ENCODE measurements around the gene INPP5K. TPM values are rescaled to one million over a fixed set of nuclear protein-coding genes. Genes with fewer than 3 reads are reported as not detected.
A peak's percentile ranks its signal among the peaks of the same experiment; 100 is the strongest.
"Not testable (repeated sequence)": the region's sequence is repeated elsewhere in the genome, so short reads cannot be mapped to it uniquely, and the experiment has no call there.

INPP5K gene
- polyA plus RNA-seq, 3 donors: 21.9 to 88.5 (median 41.5) TPM

GRCh38 chr17:1512351-1512750, 4.1 kb downstream of the INPP5K start:
- WGBS, 3 donors: 78 to 88% (median 86%) methylated on average over 2 of the region's 2 CpGs
- peak overlapping the region; percentile 39 for H3K27ac ChIP-seq (ENCODE audit: low read depth, low read length)

- peak overlapping the region; percentile 55 for H3K27ac ChIP-seq (ENCODE audit: low read depth, low read length)
- WGBS, 3 donors: 25 to 58% (median 45%) methylated on average over 7 of the region's 7 CpGs
Measured at GRCh38 chr17:1511756-1512321, 4.6 kb downstream of the INPP5K start.

- peak overlapping the region; percentile 55 for H3K27ac ChIP-seq (ENCODE audit: low read depth, low read length)
- 26 to 69% (median 31%) methylated on average over 11 of the region's 11 CpGs for WGBS, 3 donors
Measured at GRCh38 chr17:1511290-1511689, 5.1 kb downstream of the INPP5K start.

DNA sequence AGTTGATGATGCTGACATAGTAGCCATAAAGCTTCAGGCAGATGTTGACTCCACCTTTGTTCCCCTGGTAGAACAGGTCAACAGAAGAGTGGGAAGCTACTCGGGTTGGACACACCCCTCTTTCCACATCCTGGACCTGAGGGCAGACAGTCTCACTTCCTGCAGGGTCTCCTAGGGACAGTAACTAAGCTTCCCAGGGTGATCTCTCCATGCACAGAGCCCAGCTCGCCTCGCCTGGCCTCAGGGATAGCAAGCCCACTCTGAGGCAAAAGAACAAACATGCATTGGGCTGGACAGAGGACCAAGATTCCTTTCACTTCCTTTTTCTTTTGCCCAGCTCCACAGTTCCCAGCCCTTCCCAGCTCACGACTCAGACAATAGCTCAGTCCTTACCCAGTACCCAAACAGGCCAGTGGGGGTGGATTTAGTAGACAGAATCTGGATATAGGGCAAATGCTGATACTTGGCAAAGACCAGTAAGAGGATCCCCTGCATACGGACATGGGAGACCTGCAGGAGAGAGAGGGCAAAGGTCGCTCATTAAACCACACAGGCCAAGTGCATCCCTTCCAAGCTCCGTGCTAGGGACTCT, 7.0 kb downstream of the INPP5K start:
- WGBS, 3 donors: 58 to 73% (median 66%) methylated on average over 7 of the region's 7 CpGs
- no peak overlapping the region for H3K27ac ChIP-seq (ENCODE audit: low read depth, low read length)

DNA sequence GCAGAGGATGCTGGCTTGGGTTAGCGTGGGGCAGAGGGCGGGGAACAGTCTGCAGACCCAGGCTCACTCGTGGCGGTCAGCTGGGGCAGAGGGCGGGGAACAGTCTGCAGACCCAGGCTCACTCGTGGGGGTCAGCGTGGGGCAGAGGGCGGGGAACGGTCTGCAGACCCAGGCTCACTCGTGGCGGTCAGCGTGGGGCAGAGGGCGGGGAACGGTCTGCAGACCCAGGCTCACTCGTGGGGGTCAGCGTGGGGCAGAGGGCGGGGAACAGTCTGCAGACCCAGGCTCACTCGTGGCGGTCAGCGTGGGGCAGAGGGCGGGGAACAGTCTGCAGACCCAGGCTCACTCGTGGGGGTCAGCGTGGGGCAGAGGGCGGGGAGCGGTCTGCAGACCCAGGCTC, 7.7 kb downstream of the INPP5K start:
- WGBS, 3 donors: 92 to 95% (median 93%) methylated on average over 16 to 25 of the region's 25 CpGs
- not testable (repeated sequence) for H3K27ac ChIP-seq (ENCODE audit: low read depth, low read length)

DNA sequence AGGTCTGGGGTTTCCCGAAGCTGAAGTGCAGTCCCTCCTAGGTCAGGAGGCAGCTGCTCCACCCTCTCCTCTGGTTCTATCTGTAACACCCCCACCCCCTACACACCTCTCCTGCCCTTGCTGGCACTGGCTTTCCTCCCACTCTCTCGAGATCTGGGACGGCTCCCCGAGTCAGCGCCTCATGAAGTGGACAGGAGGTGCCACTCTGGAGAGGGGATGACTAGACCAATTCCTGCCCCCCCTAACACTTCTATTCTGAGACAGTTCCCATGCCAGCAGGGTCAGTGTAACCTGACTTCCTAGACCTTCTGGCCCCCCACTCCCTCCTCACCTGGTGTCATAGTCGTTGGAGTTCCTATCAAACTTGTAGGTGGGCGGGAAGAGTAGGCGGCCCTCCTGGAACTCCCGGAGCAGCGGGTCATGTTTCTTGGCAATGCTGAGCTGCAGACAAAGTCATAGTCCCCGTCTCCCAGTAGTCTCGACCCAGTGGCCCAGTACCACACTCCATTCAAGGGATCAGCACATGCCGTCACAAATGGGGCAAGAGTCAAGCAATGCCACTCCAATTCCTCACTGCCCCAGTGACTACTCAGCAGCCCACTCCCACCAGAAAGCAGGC, 9.7 kb downstream of the INPP5K start:
- 81 to 84% (median 82%) methylated on average over 13 of the region's 13 CpGs for WGBS, 3 donors
- no peak overlapping the region for H3K27ac ChIP-seq (ENCODE audit: low read depth, low read length)

- no peak overlapping the region for H3K27ac ChIP-seq (ENCODE audit: low read depth, low read length)
- WGBS, 3 donors: 60 to 86% (median 63%) methylated on average over 5 of the region's 5 CpGs
Measured at GRCh38 chr17:1505586-1505985, 10.8 kb downstream of the INPP5K start.

GRCh38 chr17:1504866-1505265, 11.5 kb downstream of the INPP5K start:
- H3K27ac ChIP-seq (ENCODE audit: low read depth, low read length): no peak overlapping the region
- 71 to 95% (median 75%) methylated on average over 3 of the region's 3 CpGs for WGBS, 3 donors

- no peak overlapping the region for H3K27ac ChIP-seq (ENCODE audit: low read depth, low read length)
- WGBS, 3 donors: 83 to 89% (median 83%) methylated on average over 10 of the region's 10 CpGs
Measured at GRCh38 chr17:1503699-1504098, 12.7 kb downstream of the INPP5K start.

DNA sequence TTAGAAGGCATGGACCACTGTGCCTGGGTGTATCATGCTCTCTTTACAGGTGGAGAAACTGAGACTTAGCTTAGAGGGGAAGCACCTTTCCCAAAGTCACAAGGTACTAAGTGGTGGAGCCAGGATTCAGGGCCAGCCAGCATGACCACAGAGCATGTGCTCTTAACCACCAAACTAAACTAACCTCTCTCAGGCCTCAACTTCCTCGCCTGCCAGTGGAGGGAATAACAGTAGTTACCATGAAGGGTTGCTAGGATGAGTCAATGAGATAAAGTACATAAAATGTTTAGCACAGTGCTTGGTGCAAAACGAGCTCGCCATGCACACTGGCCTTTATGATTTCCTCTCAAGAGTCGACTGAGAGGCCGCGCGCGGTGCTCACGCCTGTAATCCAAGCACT, 17.5 kb downstream of the INPP5K start:
- H3K27ac ChIP-seq (ENCODE audit: low read depth, low read length): no peak overlapping the region
- 76 to 83% (median 78%) methylated on average over 9 of the region's 9 CpGs for WGBS, 3 donors

GRCh38 chr17:1498233-1498632, 18.2 kb downstream of the INPP5K start:
- WGBS, 3 donors: 48 to 66% (median 65%) methylated on average over 2 of the region's 2 CpGs
- H3K27ac ChIP-seq (ENCODE audit: low read depth, low read length): no peak overlapping the region

- 67 to 81% (median 67%) methylated on average over 15 of the region's 15 CpGs for WGBS, 3 donors
- H3K27ac ChIP-seq (ENCODE audit: low read depth, low read length): no peak overlapping the region
Measured at GRCh38 chr17:1497831-1498230, 18.6 kb downstream of the INPP5K start.

GRCh38 chr17:1496869-1497268, 19.5 kb downstream of the INPP5K start:
- H3K27ac ChIP-seq (ENCODE audit: low read depth, low read length): no peak overlapping the region
- 89 to 92% (median 89%) methylated on average over 14 of the region's 14 CpGs for WGBS, 3 donors

DNA sequence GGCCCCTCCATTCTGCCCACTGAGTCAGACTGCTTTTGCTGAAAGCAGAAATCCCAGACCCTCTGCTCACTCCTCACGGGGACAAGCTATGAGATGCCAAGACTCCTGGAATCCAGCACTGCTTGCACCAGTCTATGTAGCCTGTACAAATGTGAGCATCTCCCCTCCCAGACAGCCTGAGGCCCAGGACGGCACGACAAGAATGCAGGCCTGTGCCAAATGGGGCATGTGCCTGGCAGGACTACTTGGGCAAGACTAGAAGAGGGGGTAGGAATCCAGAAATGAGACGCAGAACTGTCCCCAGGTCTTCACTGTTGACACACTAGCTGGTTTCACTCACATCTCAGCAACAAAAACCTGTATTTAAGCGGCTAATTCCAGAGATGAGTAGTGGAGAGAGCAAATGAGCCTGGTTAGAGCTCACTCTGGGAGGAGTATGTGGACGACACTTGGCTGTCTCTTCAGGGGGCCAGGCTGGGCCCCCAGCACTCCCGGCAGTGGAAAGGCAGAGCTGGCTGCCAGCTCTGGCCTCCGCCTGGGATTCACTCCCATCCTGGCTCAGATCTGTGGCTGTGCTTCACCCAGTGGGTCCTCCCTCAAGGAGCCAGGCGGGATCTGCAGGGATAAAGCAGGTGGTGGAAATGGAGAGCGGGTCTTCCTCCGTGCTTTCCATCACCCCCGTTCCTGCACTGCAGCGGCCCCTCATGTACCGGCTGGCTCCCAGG, 21.0 kb downstream of the INPP5K start:
- WGBS, 3 donors: 78 to 82% (median 82%) methylated on average over 14 of the region's 14 CpGs
- H3K27ac ChIP-seq (ENCODE audit: low read depth, low read length): no peak overlapping the region

DNA sequence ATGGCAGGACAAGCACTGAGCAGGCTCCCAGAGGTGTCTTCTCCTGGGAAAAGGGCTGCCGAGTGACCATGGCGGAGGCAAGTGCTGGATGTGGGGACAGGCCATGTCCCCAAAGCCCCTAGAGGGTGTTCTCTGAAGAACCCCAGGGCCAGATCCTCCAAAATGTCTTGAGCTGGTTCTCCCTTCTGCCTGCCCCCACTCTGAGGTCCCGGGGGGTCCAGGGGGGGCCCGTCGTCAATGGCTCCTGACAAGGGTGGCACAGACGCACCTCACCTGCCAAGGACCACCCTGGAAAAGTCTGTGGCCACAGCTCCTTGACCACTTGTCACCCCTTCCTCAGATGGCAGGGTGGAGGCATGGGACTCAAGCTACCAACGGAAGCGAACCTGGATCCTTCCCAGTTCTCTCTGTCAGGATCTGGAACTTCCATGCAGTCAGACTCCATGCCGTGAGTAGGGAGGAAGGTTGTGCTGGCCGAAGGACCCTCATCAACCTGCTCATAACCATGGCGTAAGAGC, 21.6 kb downstream of the INPP5K start:
- 86 to 90% (median 88%) methylated on average over 11 of the region's 11 CpGs for WGBS, 3 donors

GRCh38 chr17:1494203-1494602, 22.2 kb downstream of the INPP5K start:
- no peak overlapping the region for H3K27ac ChIP-seq (ENCODE audit: low read depth, low read length)
- WGBS, 3 donors: 96 to 98% (median 96%) methylated on average over 7 of the region's 7 CpGs

More for the DNA sequence above, 21.6 kb downstream of the INPP5K start:
- H3K27ac ChIP-seq (ENCODE audit: low read depth, low read length): peak overlapping the region; percentile 20

- H3K27ac ChIP-seq (ENCODE audit: low read depth, low read length): peak overlapping the region; percentile 34
- WGBS, 3 donors: 38 to 65% (median 39%) methylated on average over 20 to 23 of the region's 23 CpGs
Measured at GRCh38 chr17:1493291-1493980, 23.0 kb downstream of the INPP5K start.

All from adipose tissue (tissue), 3 donors.